Stimulated activated naive CD8-positive, alpha-beta T cell treated with anti-CD3 and anti-CD28 coated beads, Interleukin-15, Interleukin-2, amounts not matched to agents 100 U/mL and 50 U/mL, for 24 hours (primary cell): ENCODE data around the gene GALNT12.

Experiments used
- ATAC-seq: fragments of 150-1000 bp; cut with Tn5 transposase; one replicate; pipeline ENCODE4 v1.10.0; 2021
- DNase-seq: peaks from one replicate; pipeline ENCODE4 v3.0.0; 2021

Gene GALNT12

GRCh38 chr9:98832768-98833089, 25.3 kb downstream of the GALNT12 start:
- DNase-seq (no peak), ATAC-seq (no peak)

GRCh38 chr9:98833090-98833956, 25.9 kb downstream of the GALNT12 start:
- DNase-seq, result no peak
- ATAC-seq, result no peak

- DNase-seq, result no peak
- ATAC-seq, result no peak
These were observed 26.9 kb downstream of the GALNT12 start for GRCh38 chr9:98834386-98834785.

- no peak for ATAC-seq
- no peak for DNase-seq
These were observed 28.7 kb downstream of the GALNT12 start for GRCh38 chr9:98836206-98836605.

- DNase-seq (no peak), ATAC-seq (no peak)
These were observed 30.0 kb downstream of the GALNT12 start for GRCh38 chr9:98837516-98837915.

GRCh38 chr9:98838155-98838867, 30.8 kb downstream of the GALNT12 start:
- DNase-seq (no peak), ATAC-seq (no peak)

- DNase-seq, result no peak
- no peak for ATAC-seq
These were observed 31.5 kb downstream of the GALNT12 start for GRCh38 chr9:98838868-98839565.

- ATAC-seq (no peak), DNase-seq (no peak)
These were observed 32.3 kb downstream of the GALNT12 start for GRCh38 chr9:98839724-98840123.

GRCh38 chr9:98842510-98842909, 35.0 kb downstream of the GALNT12 start:
- DNase-seq (no peak), ATAC-seq (no peak)

GRCh38 chr9:98846081-98846480, 38.6 kb downstream of the GALNT12 start:
- no peak for ATAC-seq
- no peak for DNase-seq

- DNase-seq, result no peak
- no peak for ATAC-seq
These were observed 39.4 kb downstream of the GALNT12 start for GRCh38 chr9:98846879-98847278.

- ATAC-seq, result peak; percentile 92
- DNase-seq, result peak; percentile 88
These were observed 41.1 kb downstream of the GALNT12 start for GRCh38 chr9:98848450-98849149.

- ATAC-seq (no peak), DNase-seq (no peak)
These were observed 42.1 kb downstream of the GALNT12 start for GRCh38 chr9:98849563-98849962.

- DNase-seq (no peak), ATAC-seq (no peak)
These were observed 43.6 kb downstream of the GALNT12 start for GRCh38 chr9:98850851-98851729.

- ATAC-seq, result no peak
- DNase-seq, result peak; percentile 49
These were observed 44.4 kb downstream of the GALNT12 start for GRCh38 chr9:98851730-98852459.

- no peak for DNase-seq
- no peak for ATAC-seq
These were observed 44.9 kb downstream of the GALNT12 start for GRCh38 chr9:98852460-98852734.

- DNase-seq, result no peak
- no peak for ATAC-seq
These were observed 45.5 kb downstream of the GALNT12 start for GRCh38 chr9:98852961-98853360.

GRCh38 chr9:98854266-98854665, 46.8 kb downstream of the GALNT12 start:
- no peak for ATAC-seq
- DNase-seq, result no peak

GRCh38 chr9:98855592-98855991, 48.1 kb downstream of the GALNT12 start:
- no peak for ATAC-seq
- no peak for DNase-seq

GRCh38 chr9:98856982-98857381, 49.5 kb downstream of the GALNT12 start:
- ATAC-seq (no peak), DNase-seq (no peak)

GRCh38 chr9:98859941-98860340, 52.5 kb downstream of the GALNT12 start:
- no peak for DNase-seq
- no peak for ATAC-seq
